ENCODE results near the gene CAPSL.

The CAPSL gene

GRCh38 chr5:35939639-35940038 lies 1.2 kb upstream of the CAPSL start:
- no peaks in the 10 kb centered on the region for H3K4me1 ChIP-seq (ENCODE audit: control insufficient read depth in 2 of 2, insufficient read depth in 1 of 2, low read depth in 1 of 2, low read length in 2 of 2)
- no peaks in the 10 kb centered on the region for H3K9me3 ChIP-seq (replicated peaks in 1 of 2; ENCODE audit: control insufficient read depth in 2 of 2, insufficient read depth in 1 of 2, low read depth in 1 of 2, low read length in 2 of 2)
- no peak overlapping the region for H4K8ac ChIP-seq (ENCODE audit: low read depth, low read length)
- no CpG with 5 or more reads among the region's 3 CpGs for WGBS, 2 donors (ENCODE audit: extremely low coverage in 2 of 2, insufficient read length in 2 of 2, insufficient replicate concordance in 1 of 2)
- H2AFZ ChIP-seq (ENCODE audit: low read length), result no peak overlapping the region
- no peak overlapping the region for H3K27ac ChIP-seq (replicated peaks; ENCODE audit: low read length)
- H2BK5ac ChIP-seq (ENCODE audit: low read length), result no peak overlapping the region
- no peak overlapping the region for H4K91ac ChIP-seq (ENCODE audit: low read depth, low read length, poor library complexity)
- H3K14ac ChIP-seq (ENCODE audit: low read length), result no peak overlapping the region
- no peak for DNase-seq (ENCODE audit: low spot score)
- no peak overlapping the region for H3K4me2 ChIP-seq (ENCODE audit: insufficient read depth, low read length, poor library complexity, severe bottlenecking)
- H3K36me3 ChIP-seq (replicated peaks in 1 of 2; ENCODE audit: control insufficient read depth in 2 of 2, insufficient read depth in 2 of 2, low read length in 2 of 2), result no peaks in the 10 kb centered on the region
- H3K4me3 ChIP-seq (ENCODE audit: low read length in 2 of 2), result no peak overlapping the region
- H3K9ac ChIP-seq (ENCODE audit: low read depth, low read length, poor library complexity), result no peak overlapping the region
- no peak overlapping the region for H2BK15ac ChIP-seq (ENCODE audit: low read length)
- no peak overlapping the region for H2AK5ac ChIP-seq (ENCODE audit: low read depth, low read length)
- no peak overlapping the region for H3K4ac ChIP-seq (ENCODE audit: low read length)
- no peak overlapping the region for H2BK12ac ChIP-seq (ENCODE audit: low read length)
- no peak overlapping the region for H3K18ac ChIP-seq (ENCODE audit: low read length)
- no peaks in the 10 kb centered on the region for H3K79me1 ChIP-seq (ENCODE audit: low read depth, low read length)
- no peak overlapping the region for H3K23ac ChIP-seq (ENCODE audit: low read depth, low read length, poor library complexity)
- H2BK120ac ChIP-seq (ENCODE audit: low read depth, low read length), result no peak overlapping the region
- H3K27me3 ChIP-seq (ENCODE audit: control insufficient read depth in 3 of 3, insufficient read depth in 3 of 3, low read depth in 1 of 3, low read length in 3 of 3), result peaks cover 0 to 5% (median 0%) of the 10 kb centered on the region in 3 experiments

GRCh38 chr5:35926389-35927051 lies 11.9 kb downstream of the CAPSL start:
- Histone ChIP-seq H3K4me1 (ENCODE audit: control insufficient read depth in 2 of 2, insufficient read depth in 1 of 2, low read depth in 1 of 2, low read length in 2 of 2) (no peaks in the 10 kb centered on the region), H3K18ac (ENCODE audit: low read length) (no peak overlapping the region), H2BK5ac (ENCODE audit: low read length) (no peak overlapping the region), H3K14ac (ENCODE audit: low read length) (no peak overlapping the region), H2BK15ac (ENCODE audit: low read length) (no peak overlapping the region), H3K4me3 (ENCODE audit: low read length in 2 of 2) (no peak overlapping the region), H3K27me3 (ENCODE audit: control insufficient read depth in 3 of 3, insufficient read depth in 3 of 3, low read depth in 1 of 3, low read length in 3 of 3) (peaks cover 0 to 18% (median 5%) of the 10 kb centered on the region in 3 experiments), H3K79me1 (ENCODE audit: low read depth, low read length) (no peaks in the 10 kb centered on the region), H3K27ac (replicated peaks; ENCODE audit: low read length) (no peak overlapping the region), H4K8ac (ENCODE audit: low read depth, low read length) (no peak overlapping the region), H2BK12ac (ENCODE audit: low read length) (no peak overlapping the region), H3K9ac (ENCODE audit: low read depth, low read length, poor library complexity) (no peak overlapping the region), H2BK120ac (ENCODE audit: low read depth, low read length) (no peak overlapping the region), H3K9me3 (replicated peaks in 1 of 2; ENCODE audit: control insufficient read depth in 2 of 2, insufficient read depth in 1 of 2, low read depth in 1 of 2, low read length in 2 of 2) (no peaks in the 10 kb centered on the region), H2AK5ac (ENCODE audit: low read depth, low read length) (no peak overlapping the region), H3K4ac (ENCODE audit: low read length) (no peak overlapping the region), H3K36me3 (replicated peaks in 1 of 2; ENCODE audit: control insufficient read depth in 2 of 2, insufficient read depth in 2 of 2, low read length in 2 of 2) (no peaks in the 10 kb centered on the region), H3K4me2 (ENCODE audit: insufficient read depth, low read length, poor library complexity, severe bottlenecking) (no peak overlapping the region), H4K91ac (ENCODE audit: low read depth, low read length, poor library complexity) (no peak overlapping the region), H2AFZ (ENCODE audit: low read length) (no peak overlapping the region), H3K23ac (ENCODE audit: low read depth, low read length, poor library complexity) (peak overlapping the region; percentile 30)
- peak; percentile 75 for DNase-seq (ENCODE audit: low spot score)
- WGBS, 2 donors (ENCODE audit: extremely low coverage in 2 of 2, insufficient read length in 2 of 2, insufficient replicate concordance in 1 of 2), result no CpG with 5 or more reads among the region's 13 CpGs

- Histone ChIP-seq H3K9me3 (replicated peaks in 1 of 2; ENCODE audit: control insufficient read depth in 2 of 2, insufficient read depth in 1 of 2, low read depth in 1 of 2, low read length in 2 of 2) (no peaks in the 10 kb centered on the region), H2BK5ac (ENCODE audit: low read length) (no peak overlapping the region), H3K4ac (ENCODE audit: low read length) (no peak overlapping the region), H3K4me1 (ENCODE audit: control insufficient read depth in 2 of 2, insufficient read depth in 1 of 2, low read depth in 1 of 2, low read length in 2 of 2) (no peaks in the 10 kb centered on the region), H2AFZ (ENCODE audit: low read length) (peak overlapping the region; percentile 37), H2BK12ac (ENCODE audit: low read length) (no peak overlapping the region), H2BK120ac (ENCODE audit: low read depth, low read length) (no peak overlapping the region), H3K23ac (ENCODE audit: low read depth, low read length, poor library complexity) (no peak overlapping the region), H4K91ac (ENCODE audit: low read depth, low read length, poor library complexity) (no peak overlapping the region), H4K8ac (ENCODE audit: low read depth, low read length) (no peak overlapping the region), H3K14ac (ENCODE audit: low read length) (no peak overlapping the region), H3K4me3 (ENCODE audit: low read length in 2 of 2) (no peak overlapping the region), H3K9ac (ENCODE audit: low read depth, low read length, poor library complexity) (no peak overlapping the region), H3K18ac (ENCODE audit: low read length) (no peak overlapping the region), H3K27ac (replicated peaks; ENCODE audit: low read length) (no peak overlapping the region), H3K27me3 (ENCODE audit: control insufficient read depth in 3 of 3, insufficient read depth in 3 of 3, low read depth in 1 of 3, low read length in 3 of 3) (peaks cover 0 to 18% (median 5%) of the 10 kb centered on the region in 3 experiments), H2AK5ac (ENCODE audit: low read depth, low read length) (no peak overlapping the region), H2BK15ac (ENCODE audit: low read length) (no peak overlapping the region), H3K36me3 (replicated peaks in 1 of 2; ENCODE audit: control insufficient read depth in 2 of 2, insufficient read depth in 2 of 2, low read length in 2 of 2) (no peaks in the 10 kb centered on the region), H3K79me1 (ENCODE audit: low read depth, low read length) (no peaks in the 10 kb centered on the region), H3K4me2 (ENCODE audit: insufficient read depth, low read length, poor library complexity, severe bottlenecking) (no peak overlapping the region)
- DNase-seq (ENCODE audit: low spot score), result peak; percentile 48
- WGBS, 2 donors (ENCODE audit: extremely low coverage in 2 of 2, insufficient read length in 2 of 2, insufficient replicate concordance in 1 of 2), result no CpG with 5 or more reads among the region's 21 CpGs
These were observed 13.3 kb downstream of the CAPSL start for GRCh38 chr5:35924950-35925722.

- Histone ChIP-seq H3K27me3 (ENCODE audit: control insufficient read depth in 3 of 3, insufficient read depth in 3 of 3, low read depth in 1 of 3, low read length in 3 of 3) (peaks cover 0 to 18% (median 5%) of the 10 kb centered on the region in 3 experiments), H3K4ac (ENCODE audit: low read length) (no peak overlapping the region), H3K27ac (replicated peaks; ENCODE audit: low read length) (no peak overlapping the region), H2AFZ (ENCODE audit: low read length) (peak overlapping the region; percentile 37), H3K18ac (ENCODE audit: low read length) (no peak overlapping the region), H3K79me1 (ENCODE audit: low read depth, low read length) (no peaks in the 10 kb centered on the region), H3K9me3 (replicated peaks in 1 of 2; ENCODE audit: control insufficient read depth in 2 of 2, insufficient read depth in 1 of 2, low read depth in 1 of 2, low read length in 2 of 2) (no peaks in the 10 kb centered on the region), H2BK12ac (ENCODE audit: low read length) (no peak overlapping the region), H3K4me2 (ENCODE audit: insufficient read depth, low read length, poor library complexity, severe bottlenecking) (no peak overlapping the region), H3K4me1 (ENCODE audit: control insufficient read depth in 2 of 2, insufficient read depth in 1 of 2, low read depth in 1 of 2, low read length in 2 of 2) (no peaks in the 10 kb centered on the region), H2AK5ac (ENCODE audit: low read depth, low read length) (no peak overlapping the region), H2BK15ac (ENCODE audit: low read length) (no peak overlapping the region), H3K4me3 (ENCODE audit: low read length in 2 of 2) (no peak overlapping the region), H3K14ac (ENCODE audit: low read length) (no peak overlapping the region), H3K23ac (ENCODE audit: low read depth, low read length, poor library complexity) (no peak overlapping the region), H2BK5ac (ENCODE audit: low read length) (no peak overlapping the region), H4K8ac (ENCODE audit: low read depth, low read length) (no peak overlapping the region), H2BK120ac (ENCODE audit: low read depth, low read length) (no peak overlapping the region), H3K9ac (ENCODE audit: low read depth, low read length, poor library complexity) (no peak overlapping the region), H4K91ac (ENCODE audit: low read depth, low read length, poor library complexity) (no peak overlapping the region), H3K36me3 (replicated peaks in 1 of 2; ENCODE audit: control insufficient read depth in 2 of 2, insufficient read depth in 2 of 2, low read length in 2 of 2) (no peaks in the 10 kb centered on the region)
- no CpG with 5 or more reads among the region's 10 CpGs for WGBS, 2 donors (ENCODE audit: extremely low coverage in 2 of 2, insufficient read length in 2 of 2, insufficient replicate concordance in 1 of 2)
- DNase-seq (ENCODE audit: low spot score), result no peak
These were observed 14.1 kb downstream of the CAPSL start for GRCh38 chr5:35924122-35924949.
